ENCODE measurements around the gene CCDC88B. TPM values are rescaled to one million over a fixed set of nuclear protein-coding genes. Genes with fewer than 3 reads are reported as not detected.
"Not testable (repeated sequence)": the region's sequence is repeated elsewhere in the genome, so short reads cannot be mapped to it uniquely, and the experiment has no call there.

CCDC88B gene
- total and polyA plus RNA-seq, 2 of the 8 experiments (the other 6 are each of a cell fraction or from before 2014, with no cell fraction given): 5.9 to 12.5 TPM

GRCh38 chr11:64307795-64308194 is 32.2 kb upstream of the CCDC88B start:
- not testable (repeated sequence) for H3K18ac ChIP-seq (ENCODE audit: extremely low read depth, low read length); H4K8ac ChIP-seq (ENCODE audit: extremely low read depth, insufficient read depth, low read length); H4K5ac ChIP-seq (ENCODE audit: insufficient read length, low read depth, low read length); H3K14ac ChIP-seq (ENCODE audit: insufficient read length); FAIRE-seq; H2BK5ac ChIP-seq (ENCODE audit: low read depth, low read length); H3K27ac ChIP-seq (ENCODE audit: low read depth, low read length); H3K23me2 ChIP-seq (ENCODE audit: low read depth, low read length); H3K4me2 ChIP-seq (ENCODE audit: insufficient read depth in 1 of 2, low read depth in 2 of 2, low read length in 2 of 2); H2AFZ ChIP-seq (ENCODE audit: low read length); H2BK15ac ChIP-seq (ENCODE audit: low read length); H3K56ac ChIP-seq (replicated peaks; ENCODE audit: insufficient read length, low read depth, low read length); H2BK12ac ChIP-seq (ENCODE audit: low read depth, low read length); H3K9ac ChIP-seq (replicated peaks in 1 of 4; ENCODE audit: extremely low read depth in 1 of 4, low read depth in 3 of 4, low read length in 3 of 4); H4K20me1 ChIP-seq (replicated peaks in 1 of 2; ENCODE audit: control insufficient read depth in 1 of 2, insufficient read depth in 2 of 2, low read length in 2 of 2); H3K23ac ChIP-seq (ENCODE audit: insufficient read length); H4K91ac ChIP-seq (replicated peaks; ENCODE audit: insufficient read length, low read length); H2AK5ac ChIP-seq (ENCODE audit: low read depth, low read length); DNase-seq (ENCODE audit: low read depth in 1 of 2, low spot score in 2 of 2); H3K36me3 ChIP-seq (ENCODE audit: control insufficient read depth in 2 of 4, insufficient read depth in 4 of 4, low read length in 3 of 4); H3K27me3 ChIP-seq (replicated peaks in 1 of 4; ENCODE audit: control insufficient read depth in 3 of 4, extremely low read depth in 1 of 4, insufficient read depth in 3 of 4, low read length in 3 of 4); H3K4ac ChIP-seq (replicated peaks; ENCODE audit: insufficient read length, low read depth, low read length); H2BK120ac ChIP-seq (replicated peaks; ENCODE audit: low read depth, low read length); H3K9me3 ChIP-seq (ENCODE audit: insufficient read depth in 2 of 2, low read depth in 1 of 2, low read length in 1 of 2); H3K4me3 ChIP-seq (ENCODE audit: extremely low read depth in 1 of 4, insufficient read depth in 2 of 4, low read depth in 3 of 4, low read length in 4 of 4); H2BK20ac ChIP-seq (ENCODE audit: low read length)
- WGBS, 2 experiments (ENCODE audit: extremely low coverage in 1 of 2, insufficient coverage in 1 of 2, insufficient read length in 1 of 2, insufficient replicate concordance in 2 of 2, low coverage in 1 of 2, low lambda C conversion rate in 2 of 2, missing lambda C conversion rate in 1 of 2): 98% methylated on average over 5 of the region's 5 CpGs; no CpG with 5 or more reads in 1 of the 2 experiments
- POLR2A ChIA-PET (ENCODE audit: partially characterized antibody): interaction anchor here (0.6 to 3.9 kb wide), 3 partner anchors 9 to 62 kb away, joined by 3 to 24 read pairs (median 3); partner anchors contain the start of genes PRDX5 and TRMT112
- CTCF ChIA-PET (ENCODE audit: partially characterized antibody): interaction anchor here (0.6 to 20.8 kb wide), 3 partner anchors 15 to 252 kb away, joined by 4 to 614 read pairs (median 4); partner anchors contain the start of gene CCDC88B
- H3K79me1 ChIP-seq (ENCODE audit: low read depth, low read length): peaks cover 13% of the 10 kb centered on the region; the same call in 1 of the 2 replicates
- peaks cover 3 to 14% (median 12%) of the 10 kb centered on the region in 4 experiments; a peak in 6 of 7 replicates for H3K4me1 ChIP-seq (replicated peaks in 1 of 4; ENCODE audit: control insufficient read depth in 3 of 4, insufficient read depth in 4 of 4, low read length in 3 of 4)
- peaks cover 0 to 21% of the 10 kb centered on the region in 2 experiments; a peak in 2 of 4 replicates for H3K79me2 ChIP-seq (ENCODE audit: control insufficient read depth in 1 of 2, insufficient read depth in 2 of 2, low read length in 2 of 2)

Data from H1 (cell line).